PC-9 (cell line): ENCODE data around the gene GMEB2. TPM values are rescaled to one million over a fixed set of nuclear protein-coding genes. Genes with fewer than 3 reads are reported as not detected.

Experiments
- BruUV-seq: library from RNA; stranded (reverse); fragments of 400-500 nt; replicated peaks from 2 replicates; lab custom pipeline; 2021; lab: Mats Ljungman, UMichigan
- CTCF ChIA-PET: fragments of 300-600 bp; sonication (Branson Sonifier 250); formaldehyde crosslinking; loops from one replicate; lab custom pipeline; 2022; ENCODE audit warnings: antibody characterized with exemption; lab: Charles Lee
- POLR2A ChIA-PET: fragments of 300-600 bp; sonication (Branson Sonifier 250); formaldehyde crosslinking; loops from one replicate; lab custom pipeline; 2022; ENCODE audit warnings: antibody characterized with exemption; ENCODE audit not compliant: unreplicated experiment; lab: Charles Lee
- DNase-seq, 2 experiments: peaks; one replicate each; pipeline versions ENCODE4 v3.0.0 to v3.0.0-alpha.2; 2015 to 2022; ENCODE audit warnings: mixed read lengths in 1 of 2
- H2AFZ ChIP-seq: fragments of 200-600 bp; sonication (generic); 2 replicates; pipeline ENCODE4 v1.8.1; 2017; ENCODE audit warnings: antibody characterized with exemption
- H3F3A ChIP-seq: fragments of 200-600 bp; sonication (generic); 2 replicates; pipeline ENCODE4 v1.8.1; 2017; ENCODE audit warnings: antibody characterized with exemption, mild to moderate bottlenecking, low read depth; ENCODE audit not compliant: insufficient read depth
- H3K27ac ChIP-seq: fragments of 200-600 bp; sonication (generic); 2 replicates; pipeline ENCODE4 v1.6.1; 2016; ENCODE audit warnings: mixed run types
- H3K27me3 ChIP-seq: fragments of 200-600 bp; sonication (generic); 2 replicates; pipeline ENCODE4 v1.6.1; 2016; ENCODE audit warnings: low read depth, mixed run types; ENCODE audit not compliant: insufficient read depth
- H3K36me3 ChIP-seq: fragments of 200-600 bp; sonication (generic); 2 replicates; pipeline ENCODE4 v1.6.1; 2016; ENCODE audit warnings: low read depth, mixed run types
- H3K4me1 ChIP-seq: fragments of 200-600 bp; sonication (generic); replicated peaks from 2 replicates; pipeline ENCODE4 v1.6.1; 2016; ENCODE audit warnings: mixed run types; ENCODE audit not compliant: insufficient read depth
- H3K4me2 ChIP-seq: fragments of 200-600 bp; sonication (generic); 2 replicates; pipeline ENCODE4 v1.6.1; 2017; ENCODE audit warnings: mixed run types
- H3K4me3 ChIP-seq: fragments of 200-600 bp; sonication (generic); 2 replicates; pipeline ENCODE4 v1.6.1; 2016; ENCODE audit warnings: mixed run types
- H3K79me2 ChIP-seq: fragments of 200-600 bp; sonication (generic); 2 replicates; pipeline ENCODE4 v1.6.1; 2017; ENCODE audit warnings: low read depth, mixed run types
- H3K9me2 ChIP-seq: fragments of 200-600 bp; sonication (generic); 2 replicates; pipeline ENCODE4 v1.8.1; 2017; ENCODE audit warnings: mild to moderate bottlenecking; ENCODE audit not compliant: insufficient read depth
- H3K9me3 ChIP-seq: fragments of 200-600 bp; sonication (generic); 2 replicates; pipeline ENCODE4 v1.8.1; 2016; ENCODE audit warnings: low read depth; ENCODE audit not compliant: insufficient read depth
- H4K20me1 ChIP-seq: fragments of 200-600 bp; sonication (generic); 2 replicates; pipeline ENCODE4 v1.8.1; 2017; ENCODE audit not compliant: insufficient read depth
- EZH2 ChIP-seq: fragments of 200-600 bp; sonication (generic); IDR thresholded peaks from 2 replicates; pipeline ENCODE4 v1.8.0; 2017; ENCODE audit warnings: antibody characterized with exemption, low read depth
- intact Hi-C: fragments of 100-400 bp; cut with micrococcal nuclease; formaldehyde crosslinking; loops from one replicate; pipeline ENCODE4 v1.10.0; 2022; ENCODE audit not compliant: unreplicated experiment
- total RNA-seq: library from RNA; stranded (reverse); gene quantifications from 2 replicates; pipeline ENCODE4 v1.2.3, GENCODE V29; 2021
- TF ChIP-seq, protein P1 (sequence below): fragments of 200-600 bp; sonication (generic); conservative IDR thresholded peaks from 2 replicates; pipeline ENCODE4 v1.6.1; 2017; ENCODE audit warnings: mixed run types, antibody characterized with exemption, mild to moderate bottlenecking, moderate library complexity

The GMEB2 gene
- total RNA-seq, 1 experiment from 2014 or later: 19.3 TPM

DNA sequence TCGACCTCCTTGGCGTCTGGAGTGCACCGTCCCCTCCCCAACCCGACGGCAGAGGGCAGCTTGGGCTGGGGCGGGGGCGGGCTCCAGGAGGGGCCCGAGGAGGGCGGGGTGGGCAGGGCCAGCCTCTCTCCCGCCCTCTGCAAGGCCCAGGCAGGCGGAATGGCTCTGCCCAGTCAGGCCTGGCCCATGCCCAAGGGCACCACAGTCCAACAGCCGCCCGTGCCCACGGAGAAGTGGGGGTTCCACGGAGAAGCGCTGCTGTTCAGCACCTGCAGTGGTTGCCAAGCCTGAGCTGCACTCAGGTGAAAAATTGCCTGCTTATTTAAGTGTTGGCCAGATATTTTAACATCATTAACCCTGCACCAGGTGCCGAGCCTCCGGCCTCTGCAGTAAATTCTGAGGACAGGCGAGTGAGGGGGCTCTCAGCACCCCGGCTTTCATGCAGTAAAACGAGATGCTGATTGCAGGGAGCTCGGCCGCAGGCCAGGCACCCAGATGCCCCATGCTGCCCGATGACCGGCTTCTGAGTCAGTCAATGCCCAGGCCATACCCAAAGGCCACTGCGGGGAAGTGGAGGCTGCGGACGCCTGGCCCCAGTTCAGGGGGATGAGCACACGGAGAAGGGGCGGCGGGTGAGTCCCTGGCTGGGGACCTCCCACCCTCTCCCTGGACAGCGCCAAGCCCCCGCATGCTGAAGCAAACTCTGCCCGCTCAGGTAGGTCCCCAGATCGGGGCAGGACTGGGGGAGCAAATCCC lies 79.0 kb downstream of the GMEB2 start, which contains the start of gene SRMS:
TSS of gene SRMS (minus strand) at position 25 of the 756 bp plus-strand sequence. CDS start 286 bp downstream, outside the sequence.
- Histone ChIP-seq H3K36me3 (no peaks in the 10 kb centered on the region), H3K27me3 (no peaks in the 10 kb centered on the region), H3K9me3 (no peaks in the 10 kb centered on the region), H3K4me1 (peaks cover 64% of the 10 kb centered on the region), H2AFZ (no peak within 1 kb of the TSS), H3K9me2 (no peaks in the 10 kb centered on the region), H3K79me2 (no peaks in the 10 kb centered on the region), H3K4me2 (peak within 1 kb of the TSS; percentile 7; the same call in 1 of the 2 replicates), H4K20me1 (no peaks in the 10 kb centered on the region), H3F3A (peaks cover 40% of the 10 kb centered on the region; the same call in 1 of the 2 replicates), H3K27ac (no peak within 1 kb of the TSS), H3K4me3 (no peak within 1 kb of the TSS)
- TF ChIP-seq, protein P1, sequence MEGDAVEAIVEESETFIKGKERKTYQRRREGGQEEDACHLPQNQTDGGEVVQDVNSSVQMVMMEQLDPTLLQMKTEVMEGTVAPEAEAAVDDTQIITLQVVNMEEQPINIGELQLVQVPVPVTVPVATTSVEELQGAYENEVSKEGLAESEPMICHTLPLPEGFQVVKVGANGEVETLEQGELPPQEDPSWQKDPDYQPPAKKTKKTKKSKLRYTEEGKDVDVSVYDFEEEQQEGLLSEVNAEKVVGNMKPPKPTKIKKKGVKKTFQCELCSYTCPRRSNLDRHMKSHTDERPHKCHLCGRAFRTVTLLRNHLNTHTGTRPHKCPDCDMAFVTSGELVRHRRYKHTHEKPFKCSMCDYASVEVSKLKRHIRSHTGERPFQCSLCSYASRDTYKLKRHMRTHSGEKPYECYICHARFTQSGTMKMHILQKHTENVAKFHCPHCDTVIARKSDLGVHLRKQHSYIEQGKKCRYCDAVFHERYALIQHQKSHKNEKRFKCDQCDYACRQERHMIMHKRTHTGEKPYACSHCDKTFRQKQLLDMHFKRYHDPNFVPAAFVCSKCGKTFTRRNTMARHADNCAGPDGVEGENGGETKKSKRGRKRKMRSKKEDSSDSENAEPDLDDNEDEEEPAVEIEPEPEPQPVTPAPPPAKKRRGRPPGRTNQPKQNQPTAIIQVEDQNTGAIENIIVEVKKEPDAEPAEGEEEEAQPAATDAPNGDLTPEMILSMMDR: no peak
- TF ChIP-seq EZH2: no peak
- DNase-seq: no peak
- ChIA-PET POLR2A (interaction anchor here (0.6 kb wide), 1 partner anchor 433 kb away, joined by 5 read pairs; the partner anchor contains the start of gene PRPF6), CTCF (no interaction called here)
- intact Hi-C loops: no loop called here
- no TSS peak for BruUV-seq

DNA sequence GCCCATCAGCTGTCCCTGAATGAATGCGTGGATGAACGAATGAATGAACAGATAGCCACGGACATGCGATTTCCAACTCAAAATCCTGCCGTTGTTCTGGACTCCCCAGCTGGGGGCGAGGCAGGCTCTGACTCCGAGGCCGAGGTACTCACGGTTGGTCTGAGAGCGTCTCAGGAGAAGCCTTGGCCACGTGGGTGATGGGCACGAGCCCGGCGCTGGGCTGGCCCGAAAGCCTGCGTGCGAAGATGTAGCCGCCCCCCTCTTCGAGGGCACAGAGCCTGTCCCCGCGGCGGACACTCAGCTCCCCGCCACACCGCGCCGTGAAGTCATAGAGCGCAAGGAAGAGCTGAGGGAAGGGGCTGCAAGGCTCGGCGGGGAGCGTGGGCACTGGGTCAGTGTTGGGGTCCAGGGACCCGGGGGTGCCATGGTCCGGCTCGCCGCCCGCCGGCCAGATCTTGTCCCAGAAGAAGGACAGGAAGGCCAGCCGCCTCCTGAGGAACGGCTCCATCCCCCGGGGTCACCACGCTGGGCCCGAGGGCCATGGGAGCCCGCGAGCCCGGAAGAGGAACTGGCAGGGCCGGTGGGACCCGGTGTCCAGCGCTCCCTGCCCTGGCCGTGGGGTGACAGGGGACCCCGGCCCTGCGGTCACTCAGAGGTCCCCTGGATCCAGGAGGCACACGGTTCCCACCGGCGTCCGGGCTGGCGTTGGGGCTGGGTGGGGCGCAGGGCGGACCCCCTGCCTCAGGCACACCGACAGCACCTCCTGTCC lies 79.8 kb downstream of the GMEB2 start:
- H3K4me3 ChIP-seq: no peak overlapping the region
- BruUV-seq: no TSS peak
- intact Hi-C loops: no loop called here
- no peaks in the 10 kb centered on the region for H3K36me3 ChIP-seq
- ChIA-PET CTCF (no interaction called here), POLR2A (interaction anchor here (0.6 kb wide), 1 partner anchor 434 kb away, joined by 5 read pairs; the partner anchor contains the start of gene PRPF6)
- H3K4me1 ChIP-seq: peaks cover 62% of the 10 kb centered on the region
- no peak for TF ChIP-seq EZH2
- TF ChIP-seq, protein P1: no peak
- no peaks in the 10 kb centered on the region for H3K9me2 ChIP-seq
- no peak overlapping the region for H2AFZ ChIP-seq
- no peak overlapping the region for H3K27ac ChIP-seq
- no peak overlapping the region for H3K4me2 ChIP-seq
- no peaks in the 10 kb centered on the region for H4K20me1 ChIP-seq
- no peaks in the 10 kb centered on the region for H3K9me3 ChIP-seq
- peaks cover 33% of the 10 kb centered on the region; the same call in 1 of the 2 replicates for H3F3A ChIP-seq
- H3K79me2 ChIP-seq: no peaks in the 10 kb centered on the region
- no peak for DNase-seq
- no peaks in the 10 kb centered on the region for H3K27me3 ChIP-seq

DNA sequence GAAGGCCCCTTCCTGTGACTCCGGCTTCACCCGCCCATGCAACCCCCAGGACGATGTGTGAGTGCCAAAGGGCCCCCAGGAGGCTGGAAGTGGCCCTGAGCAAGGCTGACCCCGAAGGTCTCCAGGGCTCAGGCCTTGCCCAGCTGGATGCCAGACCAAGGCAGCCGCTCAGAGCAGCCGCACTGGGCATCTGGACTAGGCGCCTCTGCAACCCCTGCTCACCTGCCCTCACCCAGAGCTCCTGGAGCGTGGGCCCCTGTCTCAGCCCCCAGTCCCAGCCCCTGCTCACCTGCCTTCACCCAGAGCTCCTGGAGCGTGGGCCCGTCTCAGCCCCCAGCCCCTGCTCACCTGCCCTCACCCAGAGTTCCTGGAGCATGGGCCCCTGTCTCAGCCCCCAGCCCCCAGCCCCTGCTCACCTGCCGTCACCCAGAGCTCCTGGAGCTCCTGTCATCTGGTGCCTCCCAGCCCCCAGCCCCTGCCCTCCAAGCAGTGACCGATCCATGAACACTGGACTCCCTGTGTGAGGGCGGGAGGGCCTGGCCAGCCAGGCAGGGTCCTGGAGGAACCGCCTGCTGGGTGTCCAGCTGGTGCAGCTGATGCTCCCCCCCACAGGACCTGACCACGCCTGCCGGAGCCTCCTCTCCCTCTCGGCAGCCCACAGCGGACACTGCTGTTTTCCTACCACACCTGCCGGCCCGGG lies 80.5 kb downstream of the GMEB2 start:
- TF ChIP-seq, protein P1: no peak
- no peak for TF ChIP-seq EZH2
- intact Hi-C loops: no loop called here
- H3F3A ChIP-seq: peaks cover 26% of the 10 kb centered on the region; the same call in 1 of the 2 replicates
- ChIA-PET POLR2A (no interaction called here), CTCF (interaction anchor here (0.9 kb wide), 1 partner anchor 95 kb away, joined by 5 read pairs; no protein-coding TSS in a partner anchor)
- H3K79me2 ChIP-seq: no peaks in the 10 kb centered on the region
- peak overlapping the region; percentile 71 for H3K4me2 ChIP-seq
- no peak overlapping the region for H2AFZ ChIP-seq
- no TSS peak for BruUV-seq
- no peaks in the 10 kb centered on the region for H3K9me2 ChIP-seq
- H3K27ac ChIP-seq: peak overlapping the region; percentile 73; the same call in 1 of the 2 replicates
- no peak for DNase-seq
- H3K36me3 ChIP-seq: no peaks in the 10 kb centered on the region
- no peaks in the 10 kb centered on the region for H3K9me3 ChIP-seq
- H4K20me1 ChIP-seq: no peaks in the 10 kb centered on the region
- peaks cover 57% of the 10 kb centered on the region for H3K4me1 ChIP-seq
- H3K4me3 ChIP-seq: no peak overlapping the region
- no peaks in the 10 kb centered on the region for H3K27me3 ChIP-seq
